Measurements from ENCODE around the gene DNAJB8.

DNAJB8 gene

DNA sequence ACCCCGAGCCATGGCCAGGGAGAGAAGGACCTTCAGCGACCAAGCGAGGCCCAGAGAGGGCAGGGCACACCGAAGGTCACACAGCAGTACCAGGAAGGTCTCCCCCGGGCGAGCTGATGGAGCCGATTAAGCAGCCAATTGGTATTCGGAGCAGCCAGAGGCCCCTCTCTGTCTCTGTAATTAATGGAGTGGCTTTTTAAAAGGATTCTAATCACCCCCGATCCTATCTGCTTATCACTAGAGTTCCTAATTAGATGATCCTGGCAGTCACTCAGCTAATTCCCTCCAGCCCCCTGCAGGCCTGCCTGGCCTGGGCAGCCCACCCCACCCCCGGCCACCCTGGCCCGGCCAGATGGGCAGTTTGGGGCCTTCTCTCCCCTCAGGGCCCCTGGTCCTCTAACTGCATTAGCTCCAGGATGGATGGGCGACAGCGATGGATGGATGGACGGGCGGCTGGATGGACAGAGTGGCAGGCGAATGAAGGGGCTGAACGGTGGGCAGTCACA is 1.6 kb upstream of the DNAJB8 start:
- no peak for DNase-seq (ENCODE audit: low read depth, low spot score)

DNA sequence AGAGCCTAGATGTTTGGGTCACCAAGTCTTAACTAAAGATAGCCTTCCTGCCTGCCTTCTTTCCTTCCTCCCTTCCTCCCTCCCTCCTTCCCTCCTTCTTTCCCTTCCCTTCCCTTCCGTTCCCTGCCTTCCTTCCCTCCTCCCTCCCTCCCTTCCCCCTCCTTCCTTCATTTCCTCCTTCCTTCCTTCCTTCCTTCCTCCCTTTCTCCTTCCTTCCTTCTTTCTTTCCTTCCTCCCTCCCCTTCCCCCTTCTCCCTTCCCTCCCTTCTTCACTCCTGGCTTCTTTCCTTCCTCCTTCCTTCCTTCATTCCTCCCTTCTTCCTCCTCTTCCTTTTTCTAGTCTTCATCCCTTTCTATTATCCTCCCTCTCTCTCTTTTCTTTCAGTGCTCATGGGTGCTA is 2.0 kb downstream of the DNAJB8 start:
- DNase-seq (ENCODE audit: low read depth, low spot score) = no peak

GRCh38 chr3:128464188-128464587 is 2.5 kb downstream of the DNAJB8 start:
- DNase-seq (ENCODE audit: low read depth, low spot score) = no peak

- DNase-seq (ENCODE audit: low read depth, low spot score) = no peak
Measured at GRCh38 chr3:128463771-128464170, 2.9 kb downstream of the DNAJB8 start.

- DNase-seq (ENCODE audit: low read depth, low spot score) = no peak
Measured at GRCh38 chr3:128463354-128463753, 3.3 kb downstream of the DNAJB8 start.

DNA sequence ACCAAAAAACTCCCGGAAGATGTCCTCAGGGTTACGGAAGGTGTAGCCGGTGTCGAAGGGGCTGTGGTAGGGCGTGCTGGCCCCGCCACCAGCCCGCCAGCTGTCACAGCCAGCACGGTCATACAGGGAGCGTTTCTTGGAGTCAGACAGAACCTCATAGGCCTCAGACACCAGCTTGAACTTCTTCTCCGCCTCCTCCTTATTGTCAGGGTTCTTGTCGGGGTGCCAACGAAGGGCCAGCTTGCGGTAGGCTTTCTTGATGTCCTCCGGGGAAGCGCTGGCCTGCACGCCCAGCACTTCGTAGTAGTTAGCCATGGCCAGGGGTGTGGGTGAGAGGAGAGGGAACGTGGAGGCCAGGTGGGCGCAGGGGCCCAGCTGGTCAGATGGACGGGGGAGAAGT is 3.8 kb downstream of the DNAJB8 start:
- DNase-seq (ENCODE audit: low read depth, low spot score) = no peak

- no peak for DNase-seq (ENCODE audit: low read depth, low spot score)
Measured at GRCh38 chr3:128462341-128462910, 4.3 kb downstream of the DNAJB8 start.

- DNase-seq (ENCODE audit: low read depth, low spot score) = no peak
Measured at GRCh38 chr3:128461731-128462130, 5.0 kb downstream of the DNAJB8 start.

DNA sequence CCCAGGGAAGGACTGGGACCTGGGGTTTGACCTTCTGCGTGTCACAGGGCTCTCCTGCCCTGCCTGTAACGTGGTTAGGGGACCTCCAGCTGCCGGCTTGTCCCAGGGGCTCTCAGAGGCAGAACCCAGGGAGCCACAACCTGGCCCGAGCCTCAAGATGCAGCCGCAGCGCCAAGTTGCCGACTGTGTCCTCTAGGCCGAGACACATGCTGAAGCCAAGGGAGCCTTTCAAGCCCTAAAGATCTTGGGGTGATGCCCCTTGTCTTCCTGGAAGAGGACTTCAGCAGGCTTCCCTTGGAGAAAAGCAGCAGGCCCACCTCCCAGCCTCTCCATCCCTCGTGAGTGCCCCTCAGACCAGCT is 7.2 kb downstream of the DNAJB8 start:
- no peak for DNase-seq (ENCODE audit: low read depth, low spot score)

DNA sequence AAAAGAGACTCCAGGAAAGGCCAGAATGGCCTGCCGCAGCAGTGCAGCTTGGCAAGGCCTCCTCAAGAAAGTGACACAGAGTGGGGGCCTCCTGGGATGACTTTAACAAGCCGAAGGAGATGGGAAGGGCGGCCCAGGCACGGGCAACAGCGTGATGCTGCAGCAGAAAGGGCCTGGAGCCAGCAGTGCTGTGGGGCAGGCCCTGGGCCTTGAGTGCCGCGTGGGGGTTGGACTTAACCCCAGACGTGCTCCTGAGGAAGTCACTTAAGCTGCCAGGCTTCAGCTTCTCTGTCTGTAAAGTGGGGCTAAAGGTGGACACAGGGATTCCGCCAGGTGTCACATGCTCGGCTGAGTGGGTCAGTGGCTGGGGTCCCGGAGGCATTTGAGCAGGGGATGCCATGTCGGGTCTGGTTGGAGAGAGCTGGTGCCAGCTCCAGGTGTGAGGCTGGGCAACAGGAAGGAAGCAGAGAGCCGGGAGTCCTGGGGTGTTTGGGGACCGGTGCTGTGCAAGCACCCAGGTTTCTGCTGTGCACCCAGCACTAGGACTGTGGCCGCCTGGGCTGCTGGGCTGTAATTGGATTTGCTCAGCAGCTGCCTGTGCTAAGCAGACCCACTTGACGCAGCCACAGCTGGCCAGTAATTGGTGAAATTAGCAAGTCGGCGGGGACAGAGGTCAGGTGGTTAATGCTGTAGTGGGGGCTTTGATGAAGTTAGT is 7.8 kb downstream of the DNAJB8 start:
- no peak for DNase-seq (ENCODE audit: low read depth, low spot score)

GRCh38 chr3:128457937-128458336 is 8.8 kb downstream of the DNAJB8 start:
- DNase-seq (ENCODE audit: low read depth, low spot score) = no peak

- DNase-seq (ENCODE audit: low read depth, low spot score) = no peak
Measured at GRCh38 chr3:128456776-128457715, 9.6 kb downstream of the DNAJB8 start.

GRCh38 chr3:128455786-128456748 is 10.6 kb downstream of the DNAJB8 start:
- DNase-seq (ENCODE audit: low read depth, low spot score) = no peak

- no peak for DNase-seq (ENCODE audit: low read depth, low spot score)
Measured at GRCh38 chr3:128455116-128455515, 11.6 kb downstream of the DNAJB8 start.

- no peak for DNase-seq (ENCODE audit: low read depth, low spot score)
Measured at GRCh38 chr3:128454310-128454618, 12.4 kb downstream of the DNAJB8 start.

- DNase-seq (ENCODE audit: low read depth, low spot score) = no peak
Measured at GRCh38 chr3:128453501-128454309, 13.0 kb downstream of the DNAJB8 start.

DNA sequence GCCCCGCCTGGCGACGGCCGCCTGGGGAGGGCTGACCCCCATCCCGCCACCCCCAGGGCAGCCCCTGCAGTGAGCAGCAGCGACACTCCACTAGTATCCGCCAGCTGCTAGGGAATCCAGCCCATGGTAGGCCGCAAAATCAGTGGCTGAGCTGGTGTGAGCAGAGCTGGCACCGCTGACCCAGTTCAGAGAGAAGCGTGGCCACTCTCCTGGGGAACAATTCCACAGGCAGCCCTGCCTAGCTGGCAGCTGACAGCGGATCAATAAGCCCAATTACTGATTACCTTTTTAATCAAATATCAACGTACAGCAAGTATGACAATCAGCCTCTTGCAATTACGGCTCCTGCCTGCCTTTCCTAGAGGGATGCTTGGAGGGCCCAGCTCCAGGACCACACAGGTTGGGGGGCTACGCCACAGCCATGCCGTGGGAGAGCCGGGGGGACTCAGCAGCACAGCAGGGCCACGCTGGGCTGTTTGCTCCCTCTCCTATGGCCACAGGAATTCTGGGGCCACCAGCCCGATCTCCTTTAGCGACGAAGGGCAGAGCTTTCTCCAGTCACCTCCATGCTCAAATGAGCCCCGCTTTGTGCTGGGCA is 13.9 kb downstream of the DNAJB8 start:
- no peak for DNase-seq (ENCODE audit: low read depth, low spot score)

DNA sequence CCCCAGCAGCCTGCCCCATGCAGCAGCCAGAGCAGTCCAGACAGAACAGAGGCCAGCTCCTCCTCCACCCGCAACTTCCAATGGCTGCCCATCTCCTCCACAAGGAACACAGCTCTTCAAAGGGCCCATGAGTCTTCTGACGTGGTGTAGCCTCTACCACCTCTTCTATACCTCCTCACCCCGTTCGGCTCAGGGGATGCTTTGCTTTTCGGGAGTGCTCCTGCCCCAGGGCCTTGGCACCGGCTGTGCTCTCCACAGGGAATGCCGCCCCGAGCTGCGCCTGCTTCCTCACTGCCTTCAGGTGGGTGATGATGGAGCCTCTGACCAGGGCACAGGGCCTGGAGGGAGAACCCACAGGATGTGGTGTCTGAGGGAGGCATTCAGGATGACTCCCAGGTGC is 14.6 kb downstream of the DNAJB8 start:
- no peak for DNase-seq (ENCODE audit: low read depth, low spot score)

GRCh38 chr3:128449111-128449638 is 17.5 kb downstream of the DNAJB8 start:
- DNase-seq (ENCODE audit: low read depth, low spot score) = no peak

DNA sequence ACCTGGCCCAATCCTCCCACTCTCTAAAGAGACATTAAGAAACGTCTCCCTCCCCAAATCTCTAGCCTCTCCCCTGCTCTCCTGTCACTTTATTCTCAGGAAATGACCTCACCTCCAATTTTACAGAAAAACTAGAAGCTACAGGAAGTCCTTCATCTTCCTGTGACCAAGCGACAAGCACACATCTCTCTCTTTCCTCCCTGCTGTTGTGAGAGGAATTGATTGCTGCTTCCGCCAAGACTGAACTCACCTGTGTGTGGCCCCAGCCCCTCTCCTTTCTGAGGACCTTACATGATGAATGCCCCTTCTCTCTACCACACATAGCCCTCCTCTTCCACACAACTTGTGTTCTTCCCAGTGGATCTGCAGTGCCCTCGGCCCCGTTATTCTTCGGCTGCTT is 18.2 kb downstream of the DNAJB8 start:
- DNase-seq (ENCODE audit: low read depth, low spot score) = no peak

All from smooth muscle cell of the brain vasculature (primary cell).